WERI-Rb-1 (cell line): ENCODE data around the gene TIRAP.
A peak's percentile ranks its signal among the peaks of the same experiment; 100 is the strongest.

ENCODE experiments used
- DNase-seq: peaks from one replicate; pipeline ENCODE4 v3.0.0-alpha.2; 2020
- H3K27ac ChIP-seq: fragments of 250-450 bp; sonication (Bioruptor Pico); 2 replicates; pipeline ENCODE4 v1.5.1; 2020; ENCODE audit warnings: mild to moderate bottlenecking, moderate library complexity
- H3K27me3 ChIP-seq: fragments of 250-450 bp; sonication (Bioruptor Pico); 2 replicates; pipeline ENCODE4 v1.5.1; 2021; ENCODE audit warnings: mild to moderate bottlenecking, low read depth, moderate library complexity; ENCODE audit not compliant: insufficient read depth, severe bottlenecking
- H3K36me3 ChIP-seq: fragments of 250-450 bp; sonication (Bioruptor Pico); 2 replicates; pipeline ENCODE4 v1.5.1; 2020; ENCODE audit warnings: mild to moderate bottlenecking, moderate library complexity
- H3K4me3 ChIP-seq: 2 replicates; pipeline ENCODE4 v1.5.1; 2011; ENCODE audit warnings: low read depth, mild to moderate bottlenecking, control low read depth, low read length
- H3K9me3 ChIP-seq: fragments of 250-450 bp; sonication (Bioruptor Pico); 2 replicates; pipeline ENCODE4 v1.5.1; 2021; ENCODE audit warnings: mild to moderate bottlenecking, moderate library complexity; ENCODE audit not compliant: severe bottlenecking
- TF ChIP-seq, protein P1 (sequence below): IDR thresholded peaks from 2 replicates; pipeline ENCODE4 v1.5.1; 2011; ENCODE audit warnings: low read depth, mild to moderate bottlenecking, control low read depth, inconsistent platforms, low read length

TIRAP gene

DNA sequence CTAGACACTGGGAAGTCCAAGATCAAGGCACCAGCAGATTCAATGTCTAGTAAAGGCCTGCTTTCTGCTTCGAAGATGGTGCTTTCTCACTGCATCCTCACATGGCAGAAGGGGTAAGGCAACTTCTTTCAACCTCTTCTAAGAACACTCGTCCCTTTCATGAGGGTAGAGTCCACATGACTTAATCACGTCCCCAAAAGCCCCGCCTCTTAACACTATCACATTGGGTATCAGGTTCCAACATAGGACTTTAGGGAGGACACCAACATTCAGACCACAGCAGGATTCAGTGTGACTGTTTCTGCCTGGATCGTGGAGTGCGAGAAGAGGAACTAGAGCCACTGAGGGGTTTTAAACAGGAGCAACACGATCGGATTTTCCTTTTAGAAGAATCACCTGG lies 3.7 kb upstream of the TIRAP start:
- peaks cover 30% of the 10 kb centered on the region for H3K36me3 ChIP-seq
- H3K27ac ChIP-seq, result no peak overlapping the region
- no peaks in the 10 kb centered on the region for H3K9me3 ChIP-seq
- H3K4me3 ChIP-seq, result no peak overlapping the region
- TF ChIP-seq, protein P1, sequence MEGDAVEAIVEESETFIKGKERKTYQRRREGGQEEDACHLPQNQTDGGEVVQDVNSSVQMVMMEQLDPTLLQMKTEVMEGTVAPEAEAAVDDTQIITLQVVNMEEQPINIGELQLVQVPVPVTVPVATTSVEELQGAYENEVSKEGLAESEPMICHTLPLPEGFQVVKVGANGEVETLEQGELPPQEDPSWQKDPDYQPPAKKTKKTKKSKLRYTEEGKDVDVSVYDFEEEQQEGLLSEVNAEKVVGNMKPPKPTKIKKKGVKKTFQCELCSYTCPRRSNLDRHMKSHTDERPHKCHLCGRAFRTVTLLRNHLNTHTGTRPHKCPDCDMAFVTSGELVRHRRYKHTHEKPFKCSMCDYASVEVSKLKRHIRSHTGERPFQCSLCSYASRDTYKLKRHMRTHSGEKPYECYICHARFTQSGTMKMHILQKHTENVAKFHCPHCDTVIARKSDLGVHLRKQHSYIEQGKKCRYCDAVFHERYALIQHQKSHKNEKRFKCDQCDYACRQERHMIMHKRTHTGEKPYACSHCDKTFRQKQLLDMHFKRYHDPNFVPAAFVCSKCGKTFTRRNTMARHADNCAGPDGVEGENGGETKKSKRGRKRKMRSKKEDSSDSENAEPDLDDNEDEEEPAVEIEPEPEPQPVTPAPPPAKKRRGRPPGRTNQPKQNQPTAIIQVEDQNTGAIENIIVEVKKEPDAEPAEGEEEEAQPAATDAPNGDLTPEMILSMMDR, result no peak
- H3K27me3 ChIP-seq, result no peaks in the 10 kb centered on the region
- DNase-seq, result no peak

DNA sequence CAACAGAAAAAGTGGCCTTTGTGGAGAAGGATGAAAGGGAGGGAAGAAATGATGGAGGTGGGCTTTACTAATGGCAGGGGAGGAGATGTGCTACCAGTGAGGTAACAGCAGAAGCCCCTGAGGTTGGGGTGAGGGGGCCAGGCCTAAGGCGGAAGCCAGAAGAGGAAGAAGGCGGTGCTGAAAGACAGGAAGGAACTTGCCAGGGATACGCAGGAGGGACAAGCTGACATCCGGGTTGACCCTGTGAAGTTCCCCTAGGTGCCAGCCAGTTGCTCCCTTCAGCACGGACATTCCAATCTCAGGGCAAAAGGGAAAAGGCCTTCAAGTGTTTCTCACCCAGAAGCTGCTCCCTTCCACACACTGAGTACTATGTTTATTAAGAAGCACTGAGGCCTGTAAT lies 2.3 kb upstream of the TIRAP start:
- Histone ChIP-seq H3K27me3 (no peaks in the 10 kb centered on the region), H3K36me3 (peaks cover 17% of the 10 kb centered on the region), H3K4me3 (no peak overlapping the region), H3K9me3 (no peaks in the 10 kb centered on the region), H3K27ac (no peak overlapping the region)
- TF ChIP-seq, protein P1, result no peak
- DNase-seq, result no peak

DNA sequence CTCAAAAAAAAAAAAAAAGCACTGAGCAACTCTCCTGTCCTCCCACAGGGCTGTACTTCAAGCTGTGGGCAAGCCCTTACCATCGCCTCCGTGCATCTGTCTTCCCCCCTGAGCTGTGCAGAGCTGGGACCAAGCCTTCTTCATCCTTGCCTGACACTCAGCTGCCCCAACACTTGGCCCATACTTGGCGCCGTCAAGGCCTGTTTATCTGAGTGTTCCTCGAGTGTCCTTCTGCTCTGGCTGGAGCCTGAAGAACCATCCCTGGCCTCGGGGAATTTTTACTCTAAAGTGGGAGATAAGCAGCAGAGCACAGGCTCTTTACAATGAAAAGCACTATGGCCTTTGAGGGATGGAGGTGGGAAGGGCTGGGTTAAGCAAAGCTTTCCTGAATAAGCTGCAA lies 1.6 kb upstream of the TIRAP start:
- no peak for DNase-seq
- Histone ChIP-seq H3K36me3 (peaks cover 14% of the 10 kb centered on the region), H3K27me3 (no peaks in the 10 kb centered on the region), H3K27ac (no peak overlapping the region), H3K9me3 (no peaks in the 10 kb centered on the region), H3K4me3 (no peak overlapping the region)
- TF ChIP-seq, protein P1, result no peak

DNA sequence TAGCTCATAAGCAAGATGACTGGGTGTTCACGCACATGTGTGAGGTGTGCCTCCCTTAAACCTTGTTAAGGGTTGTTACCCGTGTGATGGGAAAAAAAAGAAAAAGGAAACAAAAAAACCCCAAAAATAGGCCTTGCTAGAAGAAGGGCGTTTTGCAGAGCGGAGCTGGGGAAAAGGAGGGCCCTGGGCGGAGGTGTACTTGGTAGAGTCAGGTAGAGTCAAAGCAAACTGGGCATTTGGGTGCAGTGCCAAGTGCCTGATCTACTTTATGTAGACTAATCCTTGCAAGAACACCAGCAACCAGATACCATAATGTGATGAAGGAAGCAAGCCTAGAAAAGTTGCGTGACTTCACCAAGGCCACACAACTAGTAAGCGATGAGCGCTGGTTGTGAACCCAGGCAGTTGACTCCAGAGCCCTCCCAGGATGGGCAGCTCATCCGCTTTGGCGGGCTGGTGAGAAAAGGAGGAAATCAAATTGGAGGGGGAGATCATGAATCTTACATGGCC lies 1.2 kb upstream of the TIRAP start:
- Histone ChIP-seq H3K27ac (peak overlapping the region; percentile 86; the same call in 1 of the 2 replicates), H3K27me3 (no peaks in the 10 kb centered on the region), H3K9me3 (no peaks in the 10 kb centered on the region), H3K36me3 (peaks cover 10% of the 10 kb centered on the region), H3K4me3 (no peak overlapping the region; the same call in 1 of the 2 replicates)
- TF ChIP-seq, protein P1, result no peak
- no peak for DNase-seq

DNA sequence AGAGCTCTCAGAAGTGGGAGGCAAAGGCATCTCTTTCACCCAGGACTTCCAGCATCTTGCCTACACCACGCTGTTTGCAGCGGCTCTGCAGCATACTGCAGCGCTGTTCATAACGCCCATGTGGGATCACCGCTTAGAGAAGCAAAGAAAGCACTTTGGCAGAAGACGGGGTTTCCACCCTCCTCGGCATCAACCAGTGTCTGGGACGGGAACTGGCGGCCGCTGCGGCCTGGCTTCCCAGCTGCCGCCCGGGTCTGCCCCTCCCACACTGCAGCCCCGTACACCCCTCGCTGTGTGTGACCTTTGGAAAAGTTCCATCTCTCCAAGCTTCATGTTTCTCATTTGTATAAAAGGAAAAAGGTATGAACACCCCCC lies 545 bp upstream of the TIRAP start:
- DNase-seq, result peak; percentile 51
- H3K27ac ChIP-seq, result peak overlapping the region; percentile 86
- peaks cover 5% of the 10 kb centered on the region for H3K36me3 ChIP-seq
- H3K4me3 ChIP-seq, result peak overlapping the region; percentile 60
- TF ChIP-seq, protein P1, result no peak
- no peaks in the 10 kb centered on the region for H3K27me3 ChIP-seq
- H3K9me3 ChIP-seq, result no peaks in the 10 kb centered on the region

DNA sequence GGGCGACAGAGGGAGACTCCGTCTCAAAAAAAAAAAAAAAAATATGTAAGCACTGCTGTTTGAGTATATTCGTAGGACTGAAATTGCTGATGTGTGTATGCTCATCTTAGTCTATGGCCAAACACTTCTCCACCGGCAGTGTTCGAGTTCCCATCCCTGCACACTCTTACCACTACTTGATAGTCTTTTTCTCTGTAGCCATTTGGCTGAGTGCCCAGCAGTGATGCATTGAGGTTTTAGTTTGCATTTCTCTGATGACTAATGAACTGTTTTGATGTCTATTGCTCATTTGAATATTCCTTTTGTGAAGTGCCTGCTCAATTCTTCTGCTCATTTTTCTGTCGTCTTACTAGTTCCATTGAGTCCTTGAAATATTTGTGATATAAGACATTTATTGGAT lies 1.9 kb downstream of the TIRAP start:
- no peak overlapping the region for H3K27ac ChIP-seq
- DNase-seq, result no peak

More for the DNA sequence above, 1.9 kb downstream of the TIRAP start:
- TF ChIP-seq, protein P1, result no peak
- Histone ChIP-seq H3K4me3 (no peak overlapping the region), H3K36me3 (no peaks in the 10 kb centered on the region), H3K9me3 (no peaks in the 10 kb centered on the region), H3K27me3 (no peaks in the 10 kb centered on the region)
